Body of pancreas (tissue), 4 donors: ENCODE data around the gene PDCD4.

Source experiments
- POLR2A ChIP-seq, 3 donors: fragments of 450-650 bp; IDR thresholded peaks; one replicate each; pipeline ENCODE4 v1.6.1; 2016; ENCODE audit warnings: antibody characterized with exemption in 3 of 3, mild to moderate bottlenecking in 2 of 3
- TF ChIP-seq, protein P1 (sequence below), 7 experiments: fragments of 450-650 bp in 4 of 7; fragments of 200-600 bp in 3 of 7; sonication (generic) in 3 of 7; IDR thresholded peaks; one replicate each; pipeline ENCODE4 v1.5.1; 2016 to 2019; ENCODE audit warnings: antibody characterized with exemption in 7 of 7

DNA sequence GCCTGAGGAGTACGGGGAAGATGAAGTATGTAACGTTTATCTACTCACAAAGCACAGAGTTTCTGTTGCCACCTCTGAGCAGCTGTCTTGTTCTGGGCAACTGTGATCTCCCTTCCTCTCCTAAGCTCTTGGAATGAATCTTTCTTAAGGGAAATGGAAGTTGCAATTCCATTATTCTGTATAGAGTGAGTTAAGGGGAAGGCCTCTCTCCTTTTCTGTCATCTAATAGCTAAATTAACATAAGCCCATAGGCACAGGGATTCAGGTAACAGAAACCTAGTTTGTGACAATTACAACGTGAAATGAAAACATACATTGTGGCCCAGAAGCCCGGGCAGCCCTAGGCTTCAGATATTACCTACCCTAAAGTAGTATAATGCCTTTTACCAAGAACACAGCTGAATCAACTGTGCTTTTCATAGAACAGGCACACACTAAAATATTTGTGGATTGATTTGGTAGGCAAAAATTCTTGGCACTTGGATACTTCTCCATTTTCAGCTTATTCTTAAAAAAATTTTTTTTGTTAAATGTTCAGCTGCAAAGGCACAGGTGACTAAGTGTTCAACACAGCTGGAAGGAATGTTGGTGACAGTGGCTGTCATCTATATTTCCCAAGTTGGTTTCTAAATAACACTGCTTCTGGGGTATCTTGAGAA is 3.8 kb upstream of the PDCD4 start:
- TF ChIP-seq, protein P1, sequence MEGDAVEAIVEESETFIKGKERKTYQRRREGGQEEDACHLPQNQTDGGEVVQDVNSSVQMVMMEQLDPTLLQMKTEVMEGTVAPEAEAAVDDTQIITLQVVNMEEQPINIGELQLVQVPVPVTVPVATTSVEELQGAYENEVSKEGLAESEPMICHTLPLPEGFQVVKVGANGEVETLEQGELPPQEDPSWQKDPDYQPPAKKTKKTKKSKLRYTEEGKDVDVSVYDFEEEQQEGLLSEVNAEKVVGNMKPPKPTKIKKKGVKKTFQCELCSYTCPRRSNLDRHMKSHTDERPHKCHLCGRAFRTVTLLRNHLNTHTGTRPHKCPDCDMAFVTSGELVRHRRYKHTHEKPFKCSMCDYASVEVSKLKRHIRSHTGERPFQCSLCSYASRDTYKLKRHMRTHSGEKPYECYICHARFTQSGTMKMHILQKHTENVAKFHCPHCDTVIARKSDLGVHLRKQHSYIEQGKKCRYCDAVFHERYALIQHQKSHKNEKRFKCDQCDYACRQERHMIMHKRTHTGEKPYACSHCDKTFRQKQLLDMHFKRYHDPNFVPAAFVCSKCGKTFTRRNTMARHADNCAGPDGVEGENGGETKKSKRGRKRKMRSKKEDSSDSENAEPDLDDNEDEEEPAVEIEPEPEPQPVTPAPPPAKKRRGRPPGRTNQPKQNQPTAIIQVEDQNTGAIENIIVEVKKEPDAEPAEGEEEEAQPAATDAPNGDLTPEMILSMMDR (IDR thresholded peaks at IDR 0.05): no peak
- TF ChIP-seq POLR2A (IDR thresholded peaks at IDR 0.05): no peak
